Measurements from ENCODE around the gene DDX39B.
A peak's percentile ranks its signal among the peaks of the same experiment; 100 is the strongest.
"Not testable (repeated sequence)": the region's sequence is repeated elsewhere in the genome, so short reads cannot be mapped to it uniquely, and the experiment has no call there.

Gene DDX39B

DNA sequence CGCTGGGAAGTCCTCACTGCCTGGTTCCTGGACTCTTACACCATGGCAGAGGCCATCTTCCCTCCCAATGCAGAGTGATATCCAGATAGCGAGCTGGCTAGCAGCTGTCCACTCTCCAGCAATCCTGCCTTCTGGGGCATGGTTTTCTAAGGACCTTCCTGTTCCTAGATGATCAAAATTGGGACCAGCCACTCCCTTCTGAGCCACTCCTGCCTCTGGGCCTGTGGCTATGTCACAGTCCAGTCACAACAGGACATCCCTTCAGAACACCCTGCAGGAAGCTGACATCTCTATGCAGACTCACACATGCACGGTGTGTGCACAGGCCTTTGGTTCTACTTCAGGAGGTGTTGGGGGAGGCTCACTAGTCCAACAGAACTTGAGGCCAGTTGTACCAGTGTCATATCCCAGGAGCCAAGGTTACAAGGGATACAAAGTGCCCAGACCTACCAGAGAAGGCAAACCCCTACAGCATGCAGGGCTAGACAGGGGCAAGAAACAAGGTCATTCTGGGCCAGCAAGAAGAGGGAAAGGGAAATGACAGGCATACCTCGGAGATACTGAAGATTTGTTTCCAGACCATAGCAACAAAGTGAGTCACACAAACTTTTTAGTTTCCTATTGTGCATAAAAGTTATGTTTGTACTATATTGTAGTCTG lies 15.7 kb downstream of the DDX39B start:
- DNase-seq = peak; percentile 43

DNA sequence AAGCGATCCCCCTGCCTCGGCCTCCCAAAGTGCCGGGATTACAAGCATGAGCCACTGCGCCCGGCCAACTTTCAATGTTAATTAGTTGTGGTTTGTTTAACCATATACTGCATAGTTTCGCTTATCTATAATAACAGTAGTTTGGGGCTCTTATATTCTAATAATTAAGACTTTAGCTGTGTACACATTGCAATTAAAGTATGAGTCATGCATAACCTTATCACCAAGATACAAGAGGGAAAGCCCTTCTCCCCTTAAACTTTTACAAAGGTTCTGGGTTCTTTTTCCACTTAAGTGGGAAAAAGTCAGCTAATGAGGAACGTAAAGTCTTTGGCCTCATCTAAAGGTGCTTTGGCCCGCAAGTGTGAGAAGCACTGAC lies 16.3 kb downstream of the DDX39B start:
- DNase-seq = no peak

DNA sequence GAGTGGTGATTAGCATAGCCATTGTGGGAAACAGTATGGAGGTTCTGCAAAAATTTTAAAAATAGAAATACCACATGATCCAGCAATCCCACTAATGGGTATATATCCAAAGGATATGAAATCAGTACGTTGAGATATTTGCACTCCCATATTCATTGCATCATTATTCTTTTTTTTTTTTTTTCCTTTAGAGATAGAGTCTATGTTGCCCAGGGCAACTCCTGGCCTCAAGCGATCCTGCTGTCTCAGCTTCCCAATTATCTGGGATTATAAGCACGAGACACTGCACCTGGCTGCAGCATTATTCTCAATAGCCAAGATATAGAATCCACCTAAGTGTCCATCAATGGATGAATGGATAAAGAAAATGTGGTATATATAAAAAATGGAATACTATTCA lies 20.0 kb downstream of the DDX39B start:
- no peak for DNase-seq

DNA sequence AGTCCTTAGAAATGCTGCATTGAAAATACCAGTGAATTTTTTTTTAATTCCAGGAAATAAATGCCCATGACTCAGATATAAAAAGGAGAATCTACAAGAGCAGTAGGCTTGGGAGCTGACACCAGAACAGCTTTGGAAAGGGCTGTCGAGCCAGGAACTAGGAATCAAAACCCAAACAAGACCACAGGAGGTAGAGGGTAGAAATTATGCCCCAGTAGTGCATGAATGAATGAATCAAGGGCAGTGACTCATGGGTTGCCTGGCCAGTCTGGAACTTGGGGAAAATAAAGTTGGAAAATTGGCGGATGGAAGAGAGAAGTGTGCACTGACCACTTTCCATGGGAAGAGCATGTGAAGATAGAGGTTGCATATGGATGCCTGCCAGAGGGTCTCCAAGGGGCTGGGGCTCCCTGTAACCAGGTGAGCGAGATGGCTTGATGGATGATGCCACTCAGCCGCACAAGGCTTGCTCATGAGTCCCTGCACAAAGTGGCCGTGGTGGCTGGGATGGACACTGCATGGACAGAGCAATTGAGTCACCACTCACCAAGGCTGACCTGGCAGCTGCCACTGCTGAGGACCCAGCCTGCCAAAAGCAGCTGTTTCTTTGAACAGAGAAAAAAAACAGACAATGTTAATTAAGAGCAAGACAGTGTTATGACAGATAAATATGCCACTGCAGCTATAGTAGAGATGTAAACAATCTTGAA lies 28.2 kb downstream of the DDX39B start:
- no peak for DNase-seq

- DNase-seq = no peak
Measured at GRCh38 chr6:31510007-31510406, 31.8 kb downstream of the DDX39B start.

DNA sequence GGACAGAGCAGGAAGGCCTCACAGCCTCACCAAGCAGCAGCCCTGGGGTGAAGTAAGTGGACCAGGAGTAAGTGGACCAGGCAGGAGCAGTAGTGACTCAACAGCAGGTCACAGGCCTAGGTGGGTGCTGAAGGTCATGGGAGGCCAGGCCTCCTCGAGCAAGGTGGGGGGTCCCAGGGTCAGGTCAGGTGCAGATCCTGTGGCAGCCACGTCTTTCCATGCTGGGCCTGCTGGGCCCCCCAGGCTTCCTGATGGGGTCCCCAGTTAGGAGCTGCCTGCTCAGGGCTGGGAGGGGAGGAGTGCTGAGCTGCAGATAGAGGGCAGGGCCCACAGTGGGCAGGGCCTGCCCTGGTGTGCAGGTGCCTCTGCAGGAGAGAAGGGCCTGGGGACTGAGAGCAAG lies 32.8 kb downstream of the DDX39B start:
- DNase-seq = not testable (repeated sequence)

- no peak for DNase-seq
Measured at GRCh38 chr6:31502586-31502985, 39.2 kb downstream of the DDX39B start.

- not testable (repeated sequence) for DNase-seq
Measured at GRCh38 chr6:31499648-31500047, 42.2 kb downstream of the DDX39B start.

- DNase-seq = no peak
Measured at GRCh38 chr6:31498748-31499147, 43.1 kb downstream of the DDX39B start.

DNA sequence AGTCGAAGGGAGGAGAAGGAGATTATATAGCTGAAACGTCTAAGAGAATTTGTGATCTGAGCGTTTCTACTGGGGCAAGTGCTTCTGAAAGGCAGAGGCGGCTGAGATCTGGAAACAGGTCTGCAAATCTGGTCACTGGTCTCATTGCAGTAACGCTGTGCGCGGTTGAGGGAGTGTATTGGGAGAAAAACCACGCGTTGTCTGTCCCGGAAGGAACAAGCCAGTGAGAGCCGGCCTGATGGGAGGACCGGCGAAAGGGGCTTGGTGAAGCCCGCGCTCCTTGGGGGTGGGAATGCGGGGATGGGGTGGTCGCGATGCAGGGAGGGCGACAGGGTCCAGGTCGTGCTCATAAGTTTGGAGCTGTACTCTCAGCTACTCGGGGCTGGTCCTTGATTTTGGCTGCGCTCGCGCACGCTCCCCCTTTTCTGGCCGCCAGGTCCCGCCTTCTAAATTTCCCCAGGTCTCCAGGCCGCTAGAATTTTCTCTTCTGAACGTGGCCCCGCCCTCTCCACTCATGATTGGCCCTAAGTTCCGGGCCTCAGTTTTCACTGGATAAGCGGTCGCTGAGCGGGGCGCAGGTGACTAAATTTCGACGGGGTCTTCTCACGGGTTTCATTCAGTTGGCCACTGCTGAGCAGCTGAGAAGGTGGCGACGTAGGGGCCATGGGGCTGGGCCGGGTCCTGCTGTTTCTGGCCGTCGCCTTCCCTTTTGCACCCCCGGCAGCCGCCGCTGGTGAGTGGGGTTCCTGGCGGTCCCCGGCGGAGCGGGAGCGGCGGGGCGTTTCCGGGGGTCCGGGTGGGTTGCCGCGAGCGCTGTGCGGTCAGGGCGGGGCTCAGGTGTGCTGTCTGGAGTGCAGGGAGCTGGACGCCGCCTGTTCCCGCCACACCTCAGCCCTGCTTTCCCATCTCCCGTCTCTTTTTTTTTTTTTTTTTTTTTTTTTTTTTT lies 44.0 kb downstream of the DDX39B start, which contains the start of gene MICB:
TSS of gene MICB (plus strand) at position 615 of the 946 bp plus-strand sequence. CDS start at position 664, 49 bp downstream.
- DNase-seq = peak; percentile 65

DNA sequence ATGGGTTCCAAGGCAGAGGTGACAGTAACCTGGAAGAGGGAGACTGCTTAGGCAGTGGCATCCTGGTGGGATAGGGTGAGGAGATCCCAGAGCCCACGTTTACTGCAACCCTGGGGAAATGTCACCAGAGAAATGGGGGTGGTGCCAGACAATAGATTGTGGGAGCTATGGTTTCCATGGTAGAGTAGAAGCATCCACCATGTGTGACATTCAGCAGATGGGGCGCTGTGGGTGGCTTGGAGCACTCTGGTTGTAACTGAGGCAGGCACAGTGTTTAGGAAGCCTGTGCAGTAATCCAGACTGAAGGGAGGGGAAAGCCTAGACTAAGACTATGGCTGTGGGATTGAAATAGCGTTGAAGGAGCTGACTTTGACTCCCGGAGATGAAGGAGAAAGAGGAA lies 45.0 kb downstream of the DDX39B start:
- DNase-seq = not testable (repeated sequence)

- DNase-seq = peak; percentile 67
Measured at GRCh38 chr6:31495580-31495979, 46.2 kb downstream of the DDX39B start.

GRCh38 chr6:31493875-31494694 lies 47.7 kb downstream of the DDX39B start:
- DNase-seq = peak; percentile 65

- DNase-seq = not testable (repeated sequence)
Measured at GRCh38 chr6:31493550-31493874, 48.3 kb downstream of the DDX39B start.

- DNase-seq = no peak
Measured at GRCh38 chr6:31490115-31490873, 51.5 kb downstream of the DDX39B start.

GRCh38 chr6:31489086-31489485 lies 52.7 kb downstream of the DDX39B start:
- no peak for DNase-seq

DNA sequence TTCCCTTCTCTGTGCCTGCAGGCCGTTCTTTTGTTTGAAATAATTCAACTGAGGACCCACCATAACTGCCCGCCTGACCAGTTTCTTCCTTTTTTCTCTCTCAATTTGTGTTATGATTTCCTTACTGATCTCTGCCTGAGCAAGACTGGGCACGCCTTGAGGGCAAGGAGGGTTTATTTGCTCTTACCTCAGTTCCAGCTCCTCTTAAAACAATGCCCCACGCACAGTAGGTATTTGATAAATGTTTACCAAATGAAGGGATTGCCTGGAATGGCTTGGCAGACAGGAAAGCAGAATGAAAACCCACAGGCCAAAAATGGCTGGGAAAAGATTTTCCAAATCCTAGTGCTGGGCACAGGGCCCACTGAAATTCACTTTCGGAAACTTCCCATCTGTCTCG lies 54.1 kb downstream of the DDX39B start:
- not testable (repeated sequence) for DNase-seq

DNA sequence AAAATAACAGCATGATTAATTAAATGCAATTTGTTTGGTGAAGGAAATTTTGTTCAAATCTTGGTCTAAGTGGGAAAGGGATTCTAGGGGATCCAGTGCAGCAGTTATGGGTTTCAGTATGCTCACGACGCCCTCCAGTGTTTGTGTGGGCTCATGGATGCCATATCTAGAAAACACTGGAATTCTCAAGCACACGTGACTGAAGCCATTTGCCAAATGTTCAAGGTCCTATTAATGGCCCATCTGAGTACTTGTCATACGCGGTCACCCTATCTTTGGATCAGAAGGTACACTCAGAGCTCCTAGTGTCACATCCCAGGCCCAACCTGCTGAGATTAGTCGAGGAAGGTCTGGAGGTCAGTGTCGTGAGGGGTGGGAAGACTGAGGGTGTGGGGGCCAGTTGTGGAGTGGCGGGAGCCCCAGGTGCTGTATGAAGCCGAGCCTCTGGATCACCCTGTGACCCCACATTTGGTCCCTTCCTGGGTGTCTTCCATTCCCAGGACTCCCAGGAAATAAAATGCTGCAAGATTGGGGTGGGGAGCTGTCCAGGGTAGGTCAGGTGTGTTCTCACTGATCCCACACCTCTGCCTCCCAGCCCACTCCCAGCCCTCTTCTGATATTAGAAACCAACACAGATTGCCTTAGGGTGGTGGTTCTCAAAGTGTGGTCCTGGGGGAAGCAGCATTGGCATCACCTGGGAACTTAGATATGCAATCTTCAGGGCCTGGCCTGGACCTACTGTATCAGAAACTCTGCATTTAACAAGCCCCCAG lies 55.6 kb downstream of the DDX39B start:
- DNase-seq = not testable (repeated sequence)

DNA sequence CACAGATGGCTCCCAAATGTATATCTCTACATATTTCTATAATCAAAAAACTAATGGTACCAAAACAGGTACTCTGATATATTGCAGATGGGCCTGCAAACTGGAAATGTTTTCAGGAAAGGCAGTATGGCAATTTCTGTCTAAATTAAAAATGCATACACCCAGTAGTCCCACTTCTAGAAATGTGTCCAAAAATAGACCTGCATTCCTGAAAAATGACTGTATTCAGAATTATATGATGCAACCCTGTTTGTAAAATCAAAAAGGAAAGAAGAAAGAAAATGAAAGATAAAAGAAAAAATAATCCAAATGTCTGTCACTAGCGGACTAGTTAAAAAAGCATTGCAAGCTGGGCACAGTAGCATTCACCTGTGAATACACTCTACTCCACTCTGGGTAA lies 56.7 kb downstream of the DDX39B start:
- peak; percentile 53 for DNase-seq

DNA sequence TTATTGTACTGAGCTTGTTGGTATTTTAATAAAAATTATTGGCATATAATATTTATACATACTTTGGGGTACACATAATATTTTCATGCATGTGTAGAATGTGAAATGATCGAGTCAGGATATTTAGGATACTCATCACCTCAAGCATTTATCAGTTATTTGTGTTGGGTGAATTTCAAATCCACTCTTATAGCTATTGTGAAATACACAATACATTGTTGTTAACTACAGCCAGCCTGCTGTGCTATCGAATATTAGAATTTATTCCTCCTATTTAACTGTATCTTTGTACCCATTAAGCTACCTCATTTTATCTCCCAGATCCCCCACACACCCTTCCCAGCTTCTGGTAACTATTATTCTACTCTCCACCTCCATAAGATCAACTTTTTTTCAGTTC lies 58.4 kb downstream of the DDX39B start:
- no peak for DNase-seq

DNA sequence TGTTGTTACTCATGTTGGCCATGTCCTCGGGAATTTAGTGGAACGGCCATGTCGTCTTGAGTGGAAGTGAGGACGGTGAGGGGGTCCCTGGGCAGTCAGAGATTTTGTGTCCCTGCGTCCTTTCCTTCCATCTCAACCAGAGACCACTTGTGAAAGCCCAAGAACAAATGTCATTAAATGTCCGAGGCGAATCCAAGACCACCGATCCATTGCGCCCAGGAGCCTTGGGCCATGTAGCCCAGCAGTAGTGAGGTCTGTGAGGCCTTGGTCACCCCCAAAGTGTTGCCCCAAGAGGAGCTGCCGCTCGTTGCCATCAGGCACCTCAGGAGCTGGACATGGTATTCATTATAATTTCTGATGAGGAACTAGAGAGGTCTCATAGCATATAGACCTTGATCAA lies 61.2 kb downstream of the DDX39B start:
- no peak for DNase-seq
